Activated naive CD4-positive, alpha-beta T cell (primary cell): ENCODE results near the gene PCDH9.
"Not testable (repeated sequence)": the region's sequence is repeated elsewhere in the genome, so short reads cannot be mapped to it uniquely, and the experiment has no call there.

Experiments
- DNase-seq, 4 experiments: peaks; one replicate each; lab custom pipeline; 2025; lab: John Stamatoyannopoulos, UW

The PCDH9 gene

GRCh38 chr13:67130444-67130843 lies 99.7 kb downstream of the PCDH9 start:
- no peak for DNase-seq

- no peak for DNase-seq
Observed at GRCh38 chr13:67128136-67128535, 102.0 kb downstream of the PCDH9 start.

GRCh38 chr13:67125681-67126080 lies 104.5 kb downstream of the PCDH9 start:
- no peak for DNase-seq

GRCh38 chr13:67123165-67123564 lies 107.0 kb downstream of the PCDH9 start:
- no peak for DNase-seq

GRCh38 chr13:67122251-67122650 lies 107.9 kb downstream of the PCDH9 start:
- DNase-seq, result no peak

- DNase-seq, result no peak
Observed at GRCh38 chr13:67120872-67121531, 109.1 kb downstream of the PCDH9 start.

GRCh38 chr13:67119481-67119894 lies 110.6 kb downstream of the PCDH9 start:
- no peak for DNase-seq

- no peak for DNase-seq
Observed at GRCh38 chr13:67118277-67118676, 111.9 kb downstream of the PCDH9 start.

- DNase-seq, result no peak
Observed at GRCh38 chr13:67117010-67117550, 113.1 kb downstream of the PCDH9 start.

GRCh38 chr13:67107979-67108378 lies 122.2 kb downstream of the PCDH9 start:
- no peak for DNase-seq

- DNase-seq, result no peak
Observed at GRCh38 chr13:67106502-67107057, 123.6 kb downstream of the PCDH9 start.

GRCh38 chr13:67101730-67102467 lies 128.2 kb downstream of the PCDH9 start:
- DNase-seq, result no peak

- no peak for DNase-seq
Observed at GRCh38 chr13:67100730-67101129, 129.4 kb downstream of the PCDH9 start.

GRCh38 chr13:67099494-67099893 lies 130.6 kb downstream of the PCDH9 start:
- no peak for DNase-seq

- no peak for DNase-seq
Observed at GRCh38 chr13:67097892-67098452, 132.2 kb downstream of the PCDH9 start.

GRCh38 chr13:67096893-67097292 lies 133.2 kb downstream of the PCDH9 start:
- not testable (repeated sequence) for DNase-seq

- no peak for DNase-seq
Observed at GRCh38 chr13:67096418-67096817, 133.7 kb downstream of the PCDH9 start.

GRCh38 chr13:67095621-67096020 lies 134.5 kb downstream of the PCDH9 start:
- no peak for DNase-seq

- no peak for DNase-seq
Observed at GRCh38 chr13:67094952-67095351, 135.2 kb downstream of the PCDH9 start.

- no peak for DNase-seq
Observed at GRCh38 chr13:67094078-67094477, 136.1 kb downstream of the PCDH9 start.

GRCh38 chr13:67091603-67092002 lies 138.5 kb downstream of the PCDH9 start:
- DNase-seq, result no peak

- no peak for DNase-seq
Observed at GRCh38 chr13:67090856-67091255, 139.3 kb downstream of the PCDH9 start.

- no peak for DNase-seq
Observed at GRCh38 chr13:67087527-67087926, 142.6 kb downstream of the PCDH9 start.
